Mucosa of descending colon (tissue), 3 donors: ENCODE results near the gene MAL. TPM values are rescaled to one million over a fixed set of nuclear protein-coding genes. Genes with fewer than 3 reads are reported as not detected.

Experiments used
- ATAC-seq: fragments of 200-7000 bp; cut with Tn5 transposase; one replicate; pipeline ENCODE4 v1.9.1; 2020; ENCODE audit warnings: mild to moderate bottlenecking, moderate library complexity
- DNase-seq, 3 donors: peaks; one replicate each; pipeline ENCODE4 v3.0.0-alpha.2; 2020
- H3K36me3 ChIP-seq: fragments of 200-600 bp; one replicate; pipeline ENCODE4 v1.8.0; 2021; ENCODE audit warnings: low read depth, mild to moderate bottlenecking
- H3K4me1 ChIP-seq: fragments of 200-600 bp; one replicate; pipeline ENCODE4 v1.8.0; 2021; ENCODE audit warnings: low read depth, mild to moderate bottlenecking
- H3K4me3 ChIP-seq: fragments of 200-600 bp; one replicate; pipeline ENCODE4 v1.8.0; 2021; ENCODE audit warnings: mild to moderate bottlenecking
- H3K9me3 ChIP-seq: fragments of 200-600 bp; one replicate; pipeline ENCODE4 v1.8.0; 2021; ENCODE audit warnings: mild to moderate bottlenecking
- intact Hi-C, 2 donors: fragments of 100-400 bp; cut with DNase I in 1 of 2; cut with micrococcal nuclease in 1 of 2; formaldehyde crosslinking; loops; one replicate each; pipeline versions ENCODE4 v1.11.0 to v1.11.1; 2022; cut with DNase I, micrococcal nuclease
- total RNA-seq, 3 donors: library from RNA; stranded (reverse); fragmentation: NEBNext Ultra II Directional in 2 of 3; extraction: Animal tissue kit (Norgen Biotek cat#: 25700) in 2 of 3; gene quantifications; one replicate each; pipeline versions ENCODE4 v1.2.1 to v1.2.4, GENCODE V29; 2021 to 2023
- TF ChIP-seq, protein P1 (sequence below): fragments of 200-600 bp; IDR thresholded peaks from one replicate; pipeline ENCODE4 v1.8.0; 2022; ENCODE audit warnings: antibody characterized with exemption, mild to moderate bottlenecking
- donor health status: DM: no; HTN: no; CAD: no; lungs with moderate emphysema.
- donor health status: DM: no; HTN: no; CAD: no.
- donor health status: DM: no; HTN: yes; CAD: no.

The MAL gene
- total RNA-seq, 3 donors from 2014 or later: 1.4 to 28.8 (median 2.8) TPM

DNA sequence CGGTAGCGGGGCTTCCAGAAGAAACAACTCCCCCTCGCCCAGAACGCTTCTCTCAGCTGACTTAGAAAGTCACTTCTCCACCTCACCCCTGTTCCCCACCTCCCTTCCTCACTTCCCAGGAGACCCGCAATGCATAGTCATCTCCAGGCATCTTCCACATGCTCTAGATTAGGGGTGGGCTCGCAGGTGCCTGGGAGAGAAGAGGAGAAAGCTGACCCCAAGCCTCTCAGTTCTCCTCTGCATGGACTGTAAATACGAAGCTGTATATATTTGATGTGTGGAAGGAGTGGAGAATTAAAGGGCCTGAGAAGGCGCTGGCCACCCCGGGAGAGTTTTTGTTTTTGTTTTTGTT, 1.8 kb downstream of the MAL start:
- H3K9me3 ChIP-seq: no peaks in the 10 kb centered on the region
- no peaks in the 10 kb centered on the region for H3K36me3 ChIP-seq
- H3K4me3 ChIP-seq: no peak overlapping the region
- no peak for DNase-seq
- TF ChIP-seq, protein P1, sequence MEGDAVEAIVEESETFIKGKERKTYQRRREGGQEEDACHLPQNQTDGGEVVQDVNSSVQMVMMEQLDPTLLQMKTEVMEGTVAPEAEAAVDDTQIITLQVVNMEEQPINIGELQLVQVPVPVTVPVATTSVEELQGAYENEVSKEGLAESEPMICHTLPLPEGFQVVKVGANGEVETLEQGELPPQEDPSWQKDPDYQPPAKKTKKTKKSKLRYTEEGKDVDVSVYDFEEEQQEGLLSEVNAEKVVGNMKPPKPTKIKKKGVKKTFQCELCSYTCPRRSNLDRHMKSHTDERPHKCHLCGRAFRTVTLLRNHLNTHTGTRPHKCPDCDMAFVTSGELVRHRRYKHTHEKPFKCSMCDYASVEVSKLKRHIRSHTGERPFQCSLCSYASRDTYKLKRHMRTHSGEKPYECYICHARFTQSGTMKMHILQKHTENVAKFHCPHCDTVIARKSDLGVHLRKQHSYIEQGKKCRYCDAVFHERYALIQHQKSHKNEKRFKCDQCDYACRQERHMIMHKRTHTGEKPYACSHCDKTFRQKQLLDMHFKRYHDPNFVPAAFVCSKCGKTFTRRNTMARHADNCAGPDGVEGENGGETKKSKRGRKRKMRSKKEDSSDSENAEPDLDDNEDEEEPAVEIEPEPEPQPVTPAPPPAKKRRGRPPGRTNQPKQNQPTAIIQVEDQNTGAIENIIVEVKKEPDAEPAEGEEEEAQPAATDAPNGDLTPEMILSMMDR: no peak
- peaks cover 4% of the 10 kb centered on the region for H3K4me1 ChIP-seq
- ATAC-seq: no peak
- intact Hi-C loops: no loop called here

DNA sequence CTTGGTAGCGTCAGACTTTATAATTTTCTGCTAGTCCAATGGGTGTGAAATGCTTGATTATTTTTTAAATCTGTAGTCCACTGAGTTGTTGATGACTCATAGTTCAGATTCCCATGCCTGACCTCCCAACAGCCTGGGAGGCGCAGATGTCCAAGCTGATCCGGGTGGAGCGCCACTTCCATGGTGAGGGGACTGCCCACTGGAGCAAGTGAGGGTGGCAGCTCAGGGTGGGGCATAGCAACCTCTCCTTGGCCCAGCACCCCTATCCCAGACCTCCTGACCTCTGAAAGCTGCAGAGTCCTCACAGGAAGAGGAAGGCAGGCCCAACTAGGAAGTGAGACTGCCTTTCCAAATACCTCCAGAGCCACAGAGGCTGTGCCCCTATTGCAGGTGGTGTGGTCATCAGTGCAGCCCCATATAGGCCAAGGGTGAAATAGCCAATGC, 4.4 kb downstream of the MAL start:
- no peak for ATAC-seq
- H3K4me1 ChIP-seq: peaks cover 4% of the 10 kb centered on the region
- TF ChIP-seq, protein P1: no peak
- no peak overlapping the region for H3K4me3 ChIP-seq
- no peaks in the 10 kb centered on the region for H3K36me3 ChIP-seq
- no peaks in the 10 kb centered on the region for H3K9me3 ChIP-seq
- intact Hi-C loops: no loop called here
- peak in 1 of 3 donors; percentile 25 for DNase-seq

DNA sequence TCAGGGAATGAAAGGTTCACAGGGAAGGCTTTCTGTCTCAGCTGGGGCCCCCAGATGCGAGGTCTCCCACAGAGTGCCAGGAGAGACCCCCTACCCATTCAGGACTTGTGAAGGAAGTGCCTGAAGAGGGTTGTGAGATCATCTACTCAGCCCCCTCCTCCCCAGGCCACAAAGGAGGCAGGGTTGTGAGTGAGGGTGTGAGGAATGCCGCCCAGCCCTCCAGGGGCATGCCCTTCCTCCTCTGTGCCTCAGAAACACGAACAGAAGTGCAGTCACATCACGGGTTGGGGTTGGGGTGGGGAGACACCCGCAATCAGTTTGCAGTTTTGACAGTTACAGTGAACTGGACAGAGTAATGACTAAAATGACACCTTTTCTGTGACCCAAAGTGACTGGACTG, 5.0 kb downstream of the MAL start:
- no peak for ATAC-seq
- intact Hi-C loops: no loop called here

DNA sequence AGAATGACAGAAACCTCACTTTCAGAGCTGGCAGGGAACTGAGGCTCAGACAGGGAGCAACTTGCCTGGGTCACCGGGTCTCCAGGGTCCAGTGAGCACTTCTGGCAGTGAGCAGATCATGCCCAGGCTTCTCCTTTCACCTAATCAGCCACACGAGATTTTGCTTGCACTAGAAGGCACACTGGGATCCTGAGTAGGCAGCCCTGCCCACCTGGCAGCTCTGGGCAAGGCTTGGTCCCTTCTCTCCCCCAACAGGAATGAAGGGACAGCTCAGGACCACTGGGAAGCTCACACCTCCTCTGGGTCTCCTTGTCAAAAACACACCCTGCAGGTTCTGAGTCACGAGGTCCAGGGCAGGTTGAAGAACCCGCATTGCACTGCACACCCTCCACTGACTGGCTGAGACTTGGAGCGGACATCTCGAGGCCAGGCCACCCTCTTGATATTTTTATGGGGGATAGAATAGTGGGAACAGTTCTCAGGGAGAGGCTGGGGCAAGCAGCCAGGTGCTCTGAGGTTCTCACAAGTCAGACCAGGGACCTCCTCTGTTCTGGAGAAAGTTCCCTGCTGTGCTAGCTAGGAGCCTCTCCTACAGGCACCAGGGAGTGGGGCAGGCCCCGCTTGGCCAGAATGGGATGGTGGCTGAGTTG, 5.7 kb downstream of the MAL start:
- no peak for ATAC-seq
- intact Hi-C loops: no loop called here
- TF ChIP-seq, protein P1: no peak
- H3K4me1 ChIP-seq: peaks cover 4% of the 10 kb centered on the region
- no peaks in the 10 kb centered on the region for H3K36me3 ChIP-seq
- no peaks in the 10 kb centered on the region for H3K9me3 ChIP-seq
- H3K4me3 ChIP-seq: no peak overlapping the region
- DNase-seq: peak in 1 of 3 donors; percentile 18

More for the DNA sequence above, 5.0 kb downstream of the MAL start:
- H3K4me3 ChIP-seq: no peak overlapping the region
- TF ChIP-seq, protein P1: no peak
- DNase-seq: peak in 1 of 3 donors; percentile 11
- no peaks in the 10 kb centered on the region for H3K9me3 ChIP-seq
- no peaks in the 10 kb centered on the region for H3K36me3 ChIP-seq
- H3K4me1 ChIP-seq: peaks cover 4% of the 10 kb centered on the region

DNA sequence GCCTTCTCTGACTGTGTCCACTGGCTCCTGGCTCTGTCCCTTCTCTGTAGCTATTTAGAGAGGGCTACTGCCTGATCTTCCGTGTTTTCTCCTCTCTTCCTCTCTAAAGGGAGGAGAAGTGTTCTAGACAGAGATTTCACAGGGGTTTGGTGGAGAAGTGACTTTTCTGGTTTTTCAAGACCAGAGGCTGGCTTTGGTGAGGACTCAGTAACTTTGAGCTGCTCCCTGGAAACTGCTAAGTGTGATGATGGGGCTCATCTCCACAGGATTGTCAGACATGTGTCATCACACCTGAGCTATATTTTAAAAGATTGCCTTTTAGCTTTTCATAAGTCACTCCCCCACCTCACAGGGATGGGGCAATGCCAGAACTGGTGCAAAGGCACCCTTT, 6.2 kb downstream of the MAL start:
- TF ChIP-seq, protein P1: no peak
- DNase-seq (no peak), ATAC-seq (no peak)
- intact Hi-C loops: no loop called here
- H3K4me1 ChIP-seq: peaks cover 1% of the 10 kb centered on the region
- H3K9me3 ChIP-seq: no peaks in the 10 kb centered on the region
- H3K4me3 ChIP-seq: no peak overlapping the region
- no peaks in the 10 kb centered on the region for H3K36me3 ChIP-seq

DNA sequence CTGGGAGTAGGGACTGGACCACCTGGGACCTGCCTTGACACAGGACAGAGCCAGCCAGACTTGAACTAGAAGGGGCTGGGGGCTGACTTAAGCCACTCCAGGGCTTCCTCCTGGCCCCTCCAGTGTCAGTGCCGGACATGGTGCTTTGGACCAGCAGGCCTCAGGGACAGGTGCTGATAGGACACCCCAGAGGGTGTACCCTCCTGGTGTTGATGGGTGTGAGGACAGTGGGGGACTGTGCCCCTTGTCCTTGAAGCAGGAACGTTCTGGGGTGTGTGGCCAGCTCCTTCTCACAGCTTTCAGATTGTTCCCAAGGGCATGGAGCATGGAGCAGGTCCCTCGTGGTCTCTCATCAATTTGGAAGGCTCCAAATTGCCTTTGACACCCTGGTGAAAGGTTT, 6.8 kb downstream of the MAL start:
- H3K4me3 ChIP-seq: no peak overlapping the region
- H3K4me1 ChIP-seq: no peaks in the 10 kb centered on the region
- intact Hi-C loops: no loop called here
- ATAC-seq (no peak), DNase-seq (peak in 1 of 3 donors; percentile 23)
- no peaks in the 10 kb centered on the region for H3K36me3 ChIP-seq
- TF ChIP-seq, protein P1: no peak
- H3K9me3 ChIP-seq: no peaks in the 10 kb centered on the region
